ENCODE measurements around the gene TXLNB. TPM values are rescaled to one million over a fixed set of nuclear protein-coding genes. Genes with fewer than 3 reads are reported as not detected.

The TXLNB gene
- total RNA-seq, 6 donors from 2014 or later, result 0.52 to 4.2 (median 0.94) TPM

GRCh38 chr6:139325125-139325524 lies 33.3 kb upstream of the TXLNB start:
- Histone ChIP-seq H3K4me1 (peaks cover 8 to 18% (median 17%) of the 10 kb centered on the region in 4 donors), H3K27ac (peak overlapping the region; percentile 73 to 86 (median 82)), H3K4me3 (no peak overlapping the region), H3K9me3 (no peaks in the 10 kb centered on the region), H3K27me3 (no peaks in the 10 kb centered on the region), H3K36me3 (no peaks in the 10 kb centered on the region)
- TF ChIP-seq POLR2AphosphoS5 (IDR thresholded peaks at IDR 0.05) (no peak), CTCF (IDR thresholded peaks at IDR 0.05) (no peak), EP300 (IDR thresholded peaks at IDR 0.05) (no peak), POLR2A (IDR thresholded peaks at IDR 0.05) (no peak)
- ATAC-seq (ENCODE audit: low FRiP score in 2 of 2), result peak in 1 of 2 donors; percentile 48
- DNase-seq, result no peak

GRCh38 chr6:139324301-139324555 lies 32.4 kb upstream of the TXLNB start:
- H3K4me1 ChIP-seq, result peaks cover 8 to 18% (median 17%) of the 10 kb centered on the region in 4 donors
- peak overlapping the region; percentile 73 to 86 (median 82) for H3K27ac ChIP-seq
- TF ChIP-seq CTCF (IDR thresholded peaks at IDR 0.05), result no peak
- TF ChIP-seq POLR2AphosphoS5 (IDR thresholded peaks at IDR 0.05), result no peak
- no peak for TF ChIP-seq POLR2A (IDR thresholded peaks at IDR 0.05)
- TF ChIP-seq EP300 (IDR thresholded peaks at IDR 0.05), result no peak
- H3K4me3 ChIP-seq, result peak overlapping the region in 2 of 4 donors; percentile 14 to 37
- no peaks in the 10 kb centered on the region for H3K9me3 ChIP-seq
- WGBS, 2 donors, result 0 to 19% methylated on average over 1 of the region's 1 CpG
- ATAC-seq (ENCODE audit: low FRiP score in 2 of 2) (no peak), DNase-seq (no peak)
- no peaks in the 10 kb centered on the region for H3K27me3 ChIP-seq
- no peaks in the 10 kb centered on the region for H3K36me3 ChIP-seq

GRCh38 chr6:139323511-139324300 lies 31.9 kb upstream of the TXLNB start:
- peak; percentile 62 to 75 for DNase-seq
- H3K36me3 ChIP-seq, result no peaks in the 10 kb centered on the region
- 34 to 36% methylated on average over 20 to 21 of the region's 21 CpGs for WGBS, 2 donors
- peak overlapping the region; percentile 73 to 86 (median 82) for H3K27ac ChIP-seq
- peak overlapping the region in 3 of 4 donors; percentile 14 to 39 (median 37) for H3K4me3 ChIP-seq
- TF ChIP-seq EP300 (IDR thresholded peaks at IDR 0.05) (peak in 2 of 4 donors; percentile 57 to 66), POLR2AphosphoS5 (IDR thresholded peaks at IDR 0.05) (peak; percentile 74 to 79), POLR2A (IDR thresholded peaks at IDR 0.05) (peak in 1 of 4 donors; percentile 16), CTCF (IDR thresholded peaks at IDR 0.05) (no peak)
- H3K27me3 ChIP-seq, result no peaks in the 10 kb centered on the region
- ATAC-seq (ENCODE audit: low FRiP score in 2 of 2), result peak; percentile 81 to 89
- H3K4me1 ChIP-seq, result peaks cover 8 to 18% (median 17%) of the 10 kb centered on the region in 4 donors
- no peaks in the 10 kb centered on the region for H3K9me3 ChIP-seq

GRCh38 chr6:139320081-139320480 lies 28.3 kb upstream of the TXLNB start:
- no peak for DNase-seq
- no peak overlapping the region for H3K4me3 ChIP-seq

More at GRCh38 chr6:139320081-139320480, 28.3 kb upstream of the TXLNB start:
- peaks cover 8 to 16% (median 13%) of the 10 kb centered on the region in 4 donors for H3K4me1 ChIP-seq
- 50 to 53% methylated on average over 2 of the region's 2 CpGs for WGBS, 2 donors
- no peaks in the 10 kb centered on the region for H3K36me3 ChIP-seq
- H3K27me3 ChIP-seq, result no peaks in the 10 kb centered on the region
- ATAC-seq (ENCODE audit: low FRiP score in 2 of 2), result no peak
- no peak for TF ChIP-seq CTCF (IDR thresholded peaks at IDR 0.05)
- TF ChIP-seq POLR2A (IDR thresholded peaks at IDR 0.05), result no peak
- TF ChIP-seq EP300 (IDR thresholded peaks at IDR 0.05), result no peak
- TF ChIP-seq POLR2AphosphoS5 (IDR thresholded peaks at IDR 0.05), result no peak
- H3K9me3 ChIP-seq, result no peaks in the 10 kb centered on the region
- H3K27ac ChIP-seq, result no peak overlapping the region

Data from upper lobe of left lung (tissue), 6 donors.